HG03108 (cell line): Measurements from ENCODE around the gene CLEC16A.
A peak's percentile ranks its signal among the peaks of the same experiment; 100 is the strongest.

ENCODE experiments used
- ATAC-seq: cut with Tn5 transposase; IDR thresholded peaks from one replicate; pipeline ENCODE4 v1.9.1; 2021; ENCODE audit warnings: moderate library complexity; ENCODE audit not compliant: unreplicated experiment

Gene CLEC16A

DNA sequence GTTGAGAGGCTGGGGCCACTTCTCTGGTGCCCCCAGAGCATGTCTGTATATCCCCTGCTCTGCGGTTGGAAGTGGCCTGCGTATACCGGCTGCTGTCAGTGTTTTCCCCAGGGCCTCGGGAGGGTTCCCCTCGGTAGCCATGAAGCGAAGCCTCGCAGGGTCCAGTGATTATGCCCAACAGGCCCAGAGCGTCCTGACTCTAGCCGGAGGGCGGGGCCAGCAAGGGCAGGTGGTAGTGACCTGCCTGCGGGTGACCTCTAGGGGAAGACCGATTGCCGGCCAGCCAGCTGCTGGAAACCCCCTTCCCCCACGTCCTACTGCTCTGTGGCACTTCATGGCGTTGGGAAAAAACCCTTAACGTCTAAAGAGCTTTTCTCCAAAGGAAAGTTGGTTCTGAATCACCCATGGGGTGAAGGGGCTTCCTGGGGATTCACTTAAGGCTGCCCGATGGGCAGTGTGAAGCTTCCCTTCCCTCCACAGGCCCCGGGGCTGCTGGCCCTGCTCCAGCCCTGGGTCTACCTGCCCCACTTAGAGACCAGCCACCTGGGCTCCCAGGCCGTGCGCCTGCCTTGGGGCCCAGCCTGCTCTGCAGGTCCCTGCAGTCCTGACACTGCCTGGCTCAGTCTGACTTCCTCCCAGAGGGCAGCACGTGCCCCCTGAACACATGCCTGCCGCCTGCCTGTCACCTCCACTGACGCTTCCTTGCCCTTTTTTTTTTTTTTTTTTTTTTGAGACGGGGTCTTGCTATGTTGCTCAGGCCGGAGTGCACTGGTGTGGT, 238.9 kb downstream of the CLEC16A start:
- ATAC-seq = peak; percentile 51

DNA sequence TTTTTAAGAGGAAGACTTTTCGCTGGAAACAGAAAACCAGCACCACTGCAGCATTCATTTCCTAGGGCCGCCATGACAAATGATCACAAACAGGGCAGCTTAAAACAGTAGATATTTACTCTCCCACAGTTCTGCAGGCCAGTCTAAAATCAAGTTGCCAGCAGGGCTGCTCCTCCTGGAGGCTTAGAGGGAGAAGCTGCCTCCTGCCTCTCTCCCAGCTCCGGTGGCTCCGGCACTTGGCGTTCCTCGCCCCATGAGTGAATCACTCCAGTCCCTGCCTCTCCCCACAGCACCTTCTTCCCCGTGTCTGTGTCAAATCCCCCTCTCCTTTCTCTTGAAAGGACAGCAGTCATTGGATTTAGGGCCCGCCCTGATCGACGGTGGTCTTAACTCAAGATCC, 239.6 kb downstream of the CLEC16A start:
- no peak for ATAC-seq

DNA sequence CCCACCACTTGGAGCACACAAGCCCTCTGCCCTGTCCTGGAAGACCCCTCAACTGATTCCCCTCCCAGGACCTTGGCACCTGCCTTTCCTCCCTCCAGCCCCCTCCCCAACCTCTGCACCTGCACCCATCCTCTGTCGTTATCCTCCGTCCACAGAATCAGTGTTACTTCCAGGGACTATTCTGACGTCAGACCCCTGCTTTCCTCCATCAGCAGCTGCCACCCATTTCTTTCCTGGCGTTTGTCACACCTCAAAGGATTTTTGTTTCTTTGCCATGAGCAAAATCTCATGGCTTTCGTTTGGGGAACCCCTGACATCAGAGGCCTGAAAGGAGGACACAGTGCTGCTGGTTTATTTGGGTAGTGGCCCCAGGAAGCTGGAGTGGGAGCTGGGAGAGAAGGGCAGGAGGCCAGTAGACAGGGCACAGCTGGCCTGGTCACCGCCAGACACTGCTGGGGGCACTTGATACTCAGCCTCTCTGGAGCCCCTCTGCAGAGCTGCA, 243.2 kb downstream of the CLEC16A start:
- no peak for ATAC-seq

DNA sequence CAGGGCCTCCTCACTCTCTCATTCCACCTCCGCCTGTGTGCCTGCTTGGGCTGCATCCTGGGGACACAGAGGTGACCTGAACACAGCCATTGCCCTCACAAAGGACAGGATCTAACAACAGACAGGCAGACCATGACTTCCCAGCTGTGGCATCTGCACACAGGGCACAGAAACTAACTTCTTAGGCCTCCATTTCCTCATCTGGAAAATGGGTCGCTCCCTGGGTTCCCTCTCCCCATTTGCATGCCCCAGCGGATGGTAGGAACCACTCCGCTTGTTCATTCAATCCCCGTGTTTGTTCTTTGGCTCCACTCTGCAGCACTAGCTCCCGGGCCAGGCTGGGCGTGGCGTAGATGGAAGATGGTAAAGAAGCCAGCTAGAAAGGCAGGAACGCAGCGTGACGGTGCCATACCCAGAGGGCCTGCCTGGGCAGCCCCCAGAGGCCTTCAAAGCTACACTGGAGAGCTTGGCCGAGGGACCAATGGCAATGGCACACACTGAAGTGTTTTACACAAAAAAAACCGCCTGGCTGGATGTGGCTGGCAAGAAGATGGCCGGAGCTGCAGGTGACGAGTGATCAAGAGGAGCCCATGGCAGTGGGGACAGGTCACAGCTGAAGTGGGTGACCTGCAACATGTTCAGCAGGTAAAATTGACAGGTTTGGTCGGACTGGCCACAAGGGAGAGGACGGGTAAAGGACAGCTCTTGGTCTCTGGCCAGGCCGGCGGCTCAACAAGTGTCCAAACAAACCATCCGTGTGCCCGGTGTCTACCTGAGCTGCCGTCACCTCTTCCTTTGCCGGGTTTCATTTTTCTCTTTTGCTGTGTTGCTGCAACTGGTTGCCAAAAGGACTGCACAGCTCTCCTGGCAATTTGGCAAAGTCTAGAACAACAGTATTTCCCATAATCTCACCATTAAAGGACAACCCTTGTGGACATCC, 244.7 kb downstream of the CLEC16A start:
- no peak for ATAC-seq

DNA sequence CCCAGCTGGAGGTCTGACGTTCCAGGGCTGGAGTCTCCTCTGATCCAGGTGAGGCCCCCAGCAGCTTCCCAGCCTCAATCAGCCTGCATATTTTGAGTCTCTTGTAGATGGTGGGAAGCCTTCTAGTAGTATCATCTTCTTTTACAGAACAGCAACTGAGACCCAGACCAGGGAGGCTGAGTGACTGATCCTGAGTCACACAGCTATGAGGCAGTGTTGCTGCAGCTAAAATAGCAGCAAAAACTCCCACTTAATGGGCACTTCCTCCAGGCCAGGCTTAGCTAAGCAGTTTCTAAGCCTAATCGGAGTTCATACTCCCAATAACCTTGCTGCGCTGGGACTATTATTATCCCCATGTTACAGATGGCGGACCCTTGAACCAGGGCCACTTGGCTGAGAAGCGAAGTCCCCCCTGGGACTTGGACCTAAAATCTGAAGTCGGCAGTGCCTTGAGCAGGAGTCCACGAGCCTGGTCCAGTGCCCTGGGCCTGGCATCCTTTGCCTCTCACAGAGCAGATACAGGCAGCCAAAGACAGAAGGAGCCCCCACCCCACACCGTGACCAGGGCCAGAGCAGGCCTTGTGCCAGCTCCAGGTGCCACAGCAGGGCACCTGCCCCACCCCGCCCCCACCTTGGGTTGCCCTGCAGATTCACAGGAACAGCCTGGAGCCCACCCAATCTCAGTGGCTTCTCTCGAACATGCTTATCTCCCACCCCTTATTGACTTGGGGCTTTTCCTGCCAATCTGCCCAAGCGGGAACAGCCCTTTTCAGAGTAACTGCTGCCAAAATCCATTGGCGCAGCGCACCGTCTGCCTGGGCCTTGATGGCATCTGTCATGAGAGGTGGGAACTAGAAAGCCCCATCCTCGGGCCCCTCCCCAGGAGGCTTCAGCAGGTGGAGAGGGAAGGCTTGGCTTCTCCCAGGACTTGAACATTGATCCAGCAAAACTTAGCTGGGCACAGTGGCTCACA, 246.5 kb downstream of the CLEC16A start:
- ATAC-seq = no peak

DNA sequence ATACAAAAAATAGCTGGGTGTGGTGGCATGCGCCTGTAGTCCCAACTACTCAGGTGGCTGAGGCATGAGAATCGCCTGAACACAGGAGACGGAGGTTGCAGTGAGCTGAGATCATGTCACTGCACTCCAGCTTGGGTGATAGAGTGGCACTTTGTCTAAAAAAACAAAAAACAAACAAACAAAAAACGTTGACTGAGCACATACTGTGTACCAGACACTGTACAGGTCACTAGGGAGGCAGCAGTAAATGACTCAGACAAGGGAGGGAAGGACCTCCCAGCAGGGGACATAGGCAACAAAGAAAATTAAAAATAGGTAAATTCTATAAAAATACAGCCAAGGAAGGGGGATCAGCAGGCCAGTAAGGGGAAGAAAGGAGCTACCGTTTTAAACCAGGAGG, 247.3 kb downstream of the CLEC16A start:
- no peak for ATAC-seq

DNA sequence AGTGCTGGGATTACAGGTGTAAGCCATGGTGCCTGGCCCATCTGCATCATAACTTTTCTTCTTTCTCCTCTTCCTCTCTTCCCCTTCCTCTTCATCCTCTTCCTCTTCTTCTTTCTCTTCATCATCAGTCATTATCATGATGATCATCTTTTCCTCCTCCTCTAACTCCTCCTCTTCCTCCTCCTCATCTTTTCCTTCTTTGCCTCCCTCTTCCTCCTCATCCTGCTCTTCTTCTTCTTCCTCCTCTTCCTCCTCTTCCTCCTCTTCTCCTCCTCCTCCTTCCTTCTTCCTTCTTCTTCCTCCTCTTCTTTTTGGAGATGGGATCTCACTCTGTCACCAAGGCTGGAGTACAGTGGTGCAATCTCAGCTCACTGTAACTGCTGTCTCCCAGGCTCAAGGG, 249.1 kb downstream of the CLEC16A start:
- no peak for ATAC-seq

DNA sequence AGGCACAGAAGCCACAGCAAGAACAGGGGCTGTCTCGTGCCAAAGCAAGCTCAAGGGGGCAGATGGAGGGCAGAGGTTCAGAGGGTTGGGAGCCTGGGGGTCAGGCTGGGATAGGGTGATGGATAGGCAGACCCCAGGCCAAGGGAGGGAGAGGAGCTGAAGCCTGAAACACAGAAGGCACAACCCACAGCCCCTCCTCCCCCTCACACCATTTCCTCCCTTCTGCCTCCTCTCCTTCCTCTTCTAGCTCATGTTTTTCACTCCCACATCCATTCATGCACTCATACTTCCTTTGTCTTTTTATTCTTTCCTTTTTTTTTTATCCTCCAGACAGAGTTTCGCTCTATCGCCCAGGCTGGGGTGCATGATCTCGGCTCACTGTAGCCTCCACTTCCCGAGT, 250.5 kb downstream of the CLEC16A start:
- no peak for ATAC-seq

DNA sequence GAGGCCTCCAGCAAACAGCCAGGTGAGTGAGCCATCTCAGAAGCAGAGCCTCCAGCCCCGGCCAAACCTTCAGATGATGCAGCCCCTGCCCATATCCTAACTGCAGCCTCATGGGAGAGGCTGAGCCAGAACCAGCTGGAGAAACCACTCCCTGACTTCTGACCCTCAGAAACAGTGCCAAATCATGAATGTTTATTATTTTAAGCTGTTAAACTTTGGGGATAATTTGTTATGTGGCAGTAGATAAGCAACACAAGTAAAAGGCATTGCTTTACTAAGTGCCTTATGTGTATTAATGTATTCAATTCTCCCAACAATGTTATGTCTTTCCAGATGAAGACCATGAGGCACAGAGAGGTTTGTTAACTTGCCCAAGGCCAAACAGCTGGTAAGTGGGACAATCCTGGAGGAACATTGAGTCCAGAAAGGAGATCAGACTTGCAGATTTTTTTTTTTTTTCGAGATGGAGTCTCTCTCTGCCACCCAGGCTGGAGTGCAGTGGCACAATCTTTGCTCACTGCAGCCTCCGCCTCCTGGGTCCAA, 252.0 kb downstream of the CLEC16A start:
- no peak for ATAC-seq

DNA sequence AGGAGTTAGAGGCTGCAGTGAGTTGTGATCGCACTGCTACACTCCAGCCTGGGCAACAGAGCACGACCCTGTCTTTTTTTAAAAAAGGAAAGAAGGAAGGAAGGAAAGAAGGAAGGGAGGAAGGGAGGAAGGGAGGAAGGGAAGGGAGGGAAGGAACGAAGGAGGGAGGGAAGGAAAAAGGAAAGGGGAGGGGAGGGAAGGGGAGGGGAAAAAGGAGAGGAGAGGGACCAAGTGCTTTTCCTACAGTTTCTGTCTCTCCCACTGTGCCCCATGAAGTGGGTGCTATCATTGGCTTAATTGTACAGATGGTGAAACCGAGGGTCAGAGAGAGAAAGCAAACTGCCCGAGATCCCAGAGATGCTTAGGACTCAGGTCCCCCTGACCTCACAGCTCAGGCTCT, 254.0 kb downstream of the CLEC16A start:
- ATAC-seq = no peak

DNA sequence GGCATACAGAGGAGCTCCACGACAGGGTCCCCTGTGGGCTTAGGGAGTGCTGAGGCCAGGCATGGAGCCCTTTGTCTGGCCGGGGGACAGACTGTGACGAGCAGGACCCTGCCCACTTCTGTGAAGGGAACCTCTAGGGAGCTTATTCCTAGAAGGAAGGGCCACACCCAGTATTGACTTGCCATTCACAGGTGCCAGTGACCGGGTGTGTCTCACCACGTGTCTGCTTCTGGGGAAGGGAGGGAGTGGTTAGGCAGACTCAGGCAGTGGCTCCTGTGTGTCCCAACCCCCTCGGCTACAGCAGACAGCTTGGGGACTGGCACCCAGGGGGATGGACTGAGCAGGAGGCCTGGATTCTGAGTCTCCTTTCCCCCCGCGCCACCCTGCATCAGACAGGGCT, 254.5 kb downstream of the CLEC16A start:
- no peak for ATAC-seq

DNA sequence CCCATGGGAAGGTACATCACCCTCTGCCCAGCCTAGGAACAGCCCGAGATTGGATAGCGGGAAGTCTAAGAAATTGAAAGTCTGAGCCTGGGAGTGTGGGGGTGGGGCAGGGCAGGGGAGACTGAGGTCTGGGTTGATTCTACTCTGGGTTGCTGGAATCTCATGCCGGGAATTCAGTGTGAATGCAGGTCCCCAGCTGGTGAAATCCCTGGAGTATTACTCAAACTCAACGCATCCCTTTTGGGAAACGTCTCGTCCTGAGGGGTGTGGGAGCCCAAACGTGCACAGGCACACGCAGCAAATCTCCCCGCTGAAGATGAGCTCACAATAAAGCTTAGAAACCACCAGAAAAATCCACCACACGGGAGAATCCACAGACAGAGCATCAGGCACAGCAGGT, 256.2 kb downstream of the CLEC16A start:
- ATAC-seq = no peak

DNA sequence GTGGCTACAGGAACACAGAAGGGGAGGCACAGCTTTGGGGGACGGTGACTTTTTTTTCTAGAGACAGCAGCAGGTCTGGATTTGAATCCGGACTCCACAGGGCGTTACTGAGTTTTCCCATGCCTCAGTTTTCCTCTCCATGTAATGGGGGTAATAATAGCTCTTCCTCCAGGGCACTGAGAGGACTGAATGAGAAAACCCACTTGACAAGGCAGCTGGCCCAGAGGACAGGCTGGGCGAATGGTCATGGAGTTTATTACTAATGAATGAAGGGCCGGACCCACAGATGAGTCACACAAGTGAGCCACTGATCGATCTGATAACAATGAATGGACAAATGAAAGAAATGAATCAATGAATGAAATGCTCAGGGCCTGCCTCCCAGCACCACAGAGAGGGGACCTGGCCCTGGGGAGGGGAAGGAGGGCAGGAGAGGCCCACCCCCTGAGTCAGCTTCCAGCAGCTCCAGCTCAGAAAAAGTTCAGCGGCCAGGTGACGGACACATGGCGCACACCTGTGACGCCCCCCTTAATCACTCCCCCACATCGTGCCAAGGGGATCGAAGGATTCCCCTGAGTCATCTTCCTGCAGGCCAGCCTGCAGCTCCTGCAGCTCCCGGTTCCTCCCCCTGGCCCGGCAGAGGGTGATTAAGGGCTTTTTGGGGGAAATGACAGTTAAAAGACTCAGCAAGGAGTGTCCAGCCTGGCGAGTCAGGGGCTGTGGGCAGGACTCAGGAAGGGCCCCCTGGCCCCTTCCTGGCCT, 257.3 kb downstream of the CLEC16A start:
- ATAC-seq = no peak

DNA sequence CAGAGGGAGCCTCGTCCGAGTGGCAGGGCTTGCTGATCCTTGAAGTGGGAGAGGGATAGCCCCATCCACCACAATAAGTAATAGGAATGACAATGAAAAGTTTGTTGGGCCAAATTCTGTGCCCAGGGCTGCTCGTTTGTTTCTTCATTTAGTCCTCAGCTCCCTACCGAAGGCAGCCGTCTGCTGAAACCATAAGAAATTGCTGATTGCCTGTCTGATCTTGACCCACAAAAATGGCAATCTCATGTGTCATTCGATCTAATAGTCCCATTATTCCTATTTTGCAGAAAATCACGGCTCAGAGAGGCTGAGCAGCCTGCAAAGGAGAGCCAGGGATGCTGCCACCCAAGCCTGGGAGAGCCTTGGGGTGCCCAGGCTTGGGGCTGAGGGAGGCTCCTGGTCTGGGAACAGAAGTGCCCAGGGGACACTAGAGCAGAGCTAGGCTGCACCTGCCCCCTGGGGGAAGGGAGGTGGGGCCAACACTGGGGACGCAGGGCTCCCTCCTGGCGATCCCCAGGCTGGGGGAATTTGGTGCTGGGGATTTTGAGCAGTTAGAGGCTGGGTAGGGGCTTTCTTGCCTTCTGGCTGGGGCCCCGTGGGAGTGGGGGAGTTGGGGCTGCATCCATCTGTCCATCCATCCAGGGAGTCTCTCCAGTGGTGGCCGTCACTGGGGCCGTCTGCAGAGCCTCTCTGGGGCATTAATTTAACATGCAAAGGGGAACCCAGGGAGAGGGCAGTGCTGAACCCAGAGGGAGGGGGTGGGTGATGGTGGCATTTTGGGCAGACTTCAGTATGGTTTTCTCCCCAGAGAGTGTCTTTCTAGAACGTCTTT, 258.1 kb downstream of the CLEC16A start:
- peak; percentile 42 for ATAC-seq

DNA sequence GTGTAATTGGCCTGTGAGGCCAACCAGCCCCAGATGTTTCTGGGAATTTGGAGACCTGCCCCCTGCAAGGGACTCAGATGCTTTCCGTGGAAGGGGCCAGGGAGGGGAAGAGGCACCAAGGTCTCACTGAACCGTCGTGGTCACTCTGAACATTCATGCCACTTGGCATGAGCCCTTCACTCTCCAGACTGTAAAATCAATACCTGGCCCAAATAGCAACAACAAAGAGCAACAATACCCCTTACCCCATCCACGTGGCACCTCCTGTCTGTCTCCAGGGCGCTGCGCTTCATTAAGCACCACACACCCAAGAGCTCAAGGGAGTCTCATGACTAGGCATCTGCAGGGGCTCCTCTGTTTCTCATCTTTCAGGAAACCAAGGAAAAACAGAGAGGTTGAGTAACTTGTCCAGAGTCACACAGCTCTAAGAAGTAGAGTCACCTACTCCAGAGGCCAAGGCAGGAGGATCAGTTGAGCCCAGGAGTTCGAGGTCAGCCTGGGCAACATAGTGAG, 258.8 kb downstream of the CLEC16A start:
- no peak for ATAC-seq

DNA sequence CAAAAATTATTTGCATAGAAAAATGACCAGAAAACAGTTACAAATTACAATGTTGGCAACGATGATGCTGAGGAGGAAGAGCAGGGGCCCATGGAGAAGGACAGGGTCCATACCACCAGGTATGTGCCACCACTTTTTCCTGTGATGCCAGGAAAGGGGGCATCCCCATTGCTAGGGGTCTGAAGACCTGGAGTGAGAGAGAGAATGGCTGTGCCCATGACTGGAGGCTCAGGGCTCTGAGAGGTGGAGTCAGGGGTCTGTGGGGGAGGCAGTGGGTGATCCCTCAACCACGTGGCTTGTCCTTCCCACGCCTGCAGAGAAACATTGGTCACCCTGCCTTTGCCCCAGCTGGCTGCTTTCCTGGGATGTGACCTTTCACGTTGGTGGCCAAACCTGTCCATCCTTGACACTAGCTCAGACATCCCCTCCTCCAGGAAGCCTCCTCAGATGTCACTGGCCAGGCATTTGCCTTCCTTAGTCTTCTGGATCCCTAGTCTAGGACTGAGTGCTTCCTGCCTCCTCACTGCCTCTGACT, 260.2 kb downstream of the CLEC16A start:
- ATAC-seq = no peak

DNA sequence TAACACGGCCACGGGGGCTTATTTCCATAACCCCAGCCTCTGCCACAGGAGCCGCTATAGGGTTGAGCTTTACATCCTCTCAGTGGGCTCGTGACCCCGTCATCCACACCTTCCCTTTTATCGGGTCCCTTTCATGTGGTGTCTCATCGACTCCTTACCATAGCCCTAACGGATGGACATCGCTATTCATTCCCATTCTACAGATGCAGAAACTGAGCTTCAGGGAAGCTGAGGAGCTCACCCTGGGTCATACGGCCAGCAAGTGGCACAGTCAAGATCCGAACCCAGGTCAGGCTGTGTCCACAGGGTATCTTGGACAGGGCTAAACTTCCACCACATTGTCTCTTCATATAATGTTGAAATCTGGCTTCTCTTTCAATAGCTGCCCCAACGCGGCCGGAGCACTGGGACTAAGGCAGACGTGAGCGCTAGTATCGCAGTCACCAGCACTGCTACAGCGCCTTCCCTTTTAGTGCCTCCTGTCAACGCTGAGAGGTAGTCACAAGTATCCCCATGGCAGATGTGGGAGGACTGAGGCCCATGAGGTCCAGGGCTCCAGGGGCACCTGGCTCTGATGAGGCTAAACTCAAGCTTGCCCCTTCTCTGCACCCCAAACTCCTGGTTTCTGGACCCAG, 260.8 kb downstream of the CLEC16A start:
- no peak for ATAC-seq
